H9 (cell line): ENCODE measurements around the gene GCH1. TPM values are rescaled to one million over a fixed set of nuclear protein-coding genes. Genes with fewer than 3 reads are reported as not detected.

ENCODE experiments used
- DNase-seq: peaks from one replicate; pipeline ENCODE4 v3.0.0-alpha.2; 2017
- H2AFZ ChIP-seq: one replicate; pipeline ENCODE4 v1.6.1; 2013; ENCODE audit warnings: mild to moderate bottlenecking, low read length, control low read depth, moderate library complexity
- H2AK5ac ChIP-seq: 2 replicates; pipeline ENCODE4 v1.6.1; 2013; ENCODE audit warnings: low read length, control low read depth, mixed read lengths; ENCODE audit not compliant: insufficient read length
- H2BK120ac ChIP-seq: one replicate; pipeline ENCODE4 v1.6.1; 2013; ENCODE audit warnings: low read depth, mild to moderate bottlenecking, low read length, control low read depth, inconsistent platforms; ENCODE audit not compliant: poor library complexity, severe bottlenecking
- H2BK12ac ChIP-seq: 2 replicates; pipeline ENCODE4 v1.6.1; 2013; ENCODE audit warnings: low read length, control low read depth, mixed read lengths, low read depth; ENCODE audit not compliant: insufficient read length
- H2BK15ac ChIP-seq: 2 replicates; pipeline ENCODE4 v1.6.1; 2013; ENCODE audit warnings: low read depth, low read length, control low read depth
- H2BK20ac ChIP-seq: one replicate; pipeline ENCODE4 v1.6.1; 2013; ENCODE audit warnings: low read depth, mild to moderate bottlenecking, low read length, control low read depth, inconsistent platforms; ENCODE audit not compliant: poor library complexity, severe bottlenecking
- H2BK5ac ChIP-seq: 2 replicates; pipeline ENCODE4 v1.6.1; 2013; ENCODE audit warnings: low read length, control low read depth, mixed read lengths; ENCODE audit not compliant: insufficient read length
- H3K14ac ChIP-seq: 2 replicates; pipeline ENCODE4 v1.6.1; 2013; ENCODE audit warnings: low read length, control low read depth; ENCODE audit not compliant: insufficient read depth
- H3K18ac ChIP-seq: 2 replicates; pipeline ENCODE4 v1.6.1; 2013; ENCODE audit warnings: low read depth, mild to moderate bottlenecking, mixed read lengths, low read length, control low read depth; ENCODE audit not compliant: insufficient read length
- H3K23ac ChIP-seq: 2 replicates; pipeline ENCODE4 v1.6.1; 2013; ENCODE audit warnings: low read length, control low read depth, mixed read lengths, low read depth; ENCODE audit not compliant: insufficient read length
- H3K23me2 ChIP-seq: 2 replicates; pipeline ENCODE4 v1.6.1; 2013; ENCODE audit warnings: low read depth, mild to moderate bottlenecking, mixed read lengths, low read length, control low read depth; ENCODE audit not compliant: insufficient read length, poor library complexity, severe bottlenecking
- H3K27ac ChIP-seq: 2 replicates; pipeline ENCODE4 v1.5.1; 2013; ENCODE audit warnings: low read length, control low read depth, mixed read lengths, low read depth; ENCODE audit not compliant: insufficient read length
- H3K27me3 ChIP-seq: 2 replicates; pipeline ENCODE4 v1.6.1; 2013; ENCODE audit warnings: low read length, control low read depth, inconsistent platforms; ENCODE audit not compliant: insufficient read depth
- H3K4ac ChIP-seq: 2 replicates; pipeline ENCODE4 v1.6.1; 2013; ENCODE audit warnings: low read depth, mild to moderate bottlenecking, control low read depth, inconsistent platforms, low read length, moderate library complexity
- H3K4me1 ChIP-seq: 2 replicates; pipeline ENCODE4 v1.6.1; 2013; ENCODE audit warnings: low read length, control low read depth, inconsistent platforms; ENCODE audit not compliant: insufficient read depth
- H3K4me2 ChIP-seq: 2 replicates; pipeline ENCODE4 v1.6.1; 2013; ENCODE audit warnings: low read length, control low read depth, mixed read lengths; ENCODE audit not compliant: insufficient read length, insufficient read depth
- H3K56ac ChIP-seq: 2 replicates; pipeline ENCODE4 v1.6.1; 2013; ENCODE audit warnings: low read depth, mild to moderate bottlenecking, mixed read lengths, low read length, control low read depth; ENCODE audit not compliant: insufficient read length
- H3K79me1 ChIP-seq: 2 replicates; pipeline ENCODE4 v1.6.1; 2013; ENCODE audit warnings: low read depth, mild to moderate bottlenecking, moderate library complexity, low read length, control low read depth, inconsistent platforms; ENCODE audit not compliant: insufficient read depth, poor library complexity, severe bottlenecking
- H3K79me2 ChIP-seq: 2 replicates; pipeline ENCODE4 v1.6.1; 2013; ENCODE audit warnings: low read length, control low read depth, inconsistent platforms; ENCODE audit not compliant: insufficient read depth
- H3K9ac ChIP-seq: 2 replicates; pipeline ENCODE4 v1.6.1; 2013; ENCODE audit warnings: low read length, control low read depth, mixed read lengths; ENCODE audit not compliant: insufficient read length; ENCODE audit errors: extremely low read depth
- H3K9me3 ChIP-seq: one replicate; pipeline ENCODE4 v1.6.1; 2013; ENCODE audit warnings: low read depth, low read length, inconsistent platforms; ENCODE audit not compliant: control insufficient read depth
- H3T11ph ChIP-seq: one replicate; pipeline ENCODE4 v1.6.1; 2013; ENCODE audit warnings: mild to moderate bottlenecking, low read length, control low read depth, inconsistent platforms
- H4K20me1 ChIP-seq: one replicate; pipeline ENCODE4 v1.6.1; 2013; ENCODE audit not compliant: control insufficient read depth, insufficient read length, insufficient read depth
- H4K5ac ChIP-seq: 2 replicates; pipeline ENCODE4 v1.6.1; 2013; ENCODE audit warnings: low read depth, mild to moderate bottlenecking, mixed read lengths, low read length, control low read depth; ENCODE audit not compliant: insufficient read length
- H4K8ac ChIP-seq: replicated peaks from 2 replicates; pipeline ENCODE4 v1.6.1; 2013; ENCODE audit warnings: low read length, control low read depth, mixed read lengths, low read depth; ENCODE audit not compliant: insufficient read length
- H4K91ac ChIP-seq: 2 replicates; pipeline ENCODE4 v1.6.1; 2013; ENCODE audit warnings: low read depth, mild to moderate bottlenecking, moderate library complexity, mixed read lengths, low read length, control low read depth; ENCODE audit not compliant: insufficient read length
- H3K27ac Mint-ChIP-seq, 3 experiments: 2 replicates in 2 of 3; 3 replicates in 1 of 3; pipeline ENCODE4 v1.8.0; 2020 to 2021; ENCODE audit warnings: mixed read lengths in 3 of 3, mild to moderate bottlenecking in 1 of 3, moderate library complexity in 1 of 3
- H3K27me3 Mint-ChIP-seq: 2 replicates; pipeline ENCODE4 v1.8.0; 2021; ENCODE audit warnings: low read depth, mild to moderate bottlenecking, moderate library complexity, mixed read lengths
- H3K36me3 Mint-ChIP-seq, 3 experiments: 2 replicates in 2 of 3; 3 replicates in 1 of 3; pipeline ENCODE4 v1.8.0; 2020 to 2021; ENCODE audit warnings: low read depth in 3 of 3, mixed read lengths in 3 of 3; ENCODE audit not compliant: insufficient read depth in 1 of 3
- H3K4me1 Mint-ChIP-seq, 2 experiments: 2 replicates each; pipeline ENCODE4 v1.8.0; 2020; ENCODE audit warnings: mixed read lengths in 2 of 2
- H3K4me3 Mint-ChIP-seq, 2 experiments: 2 replicates in 1 of 2; 3 replicates in 1 of 2; pipeline ENCODE4 v1.8.0; 2020 to 2021; ENCODE audit warnings: mild to moderate bottlenecking in 2 of 2, mixed read lengths in 2 of 2, moderate library complexity in 1 of 2
- H3K9me3 Mint-ChIP-seq, 2 experiments: 2 replicates in 1 of 2; 3 replicates in 1 of 2; pipeline ENCODE4 v1.8.0; 2020; ENCODE audit warnings: mild to moderate bottlenecking in 2 of 2, mixed read lengths in 2 of 2, moderate library complexity in 1 of 2
- CTCF ChIP-seq: fragments of 200-600 bp; sonication (generic); conservative IDR thresholded peaks from 3 replicates; pipeline ENCODE4 v1.8.0; 2021; ENCODE audit warnings: antibody characterized with exemption, mild to moderate bottlenecking
- WGBS: extraction: QIAGEN DNeasy Blood & Tissue Kit; methylation state at CpG from one replicate; pipeline ENCODE4 v1.1.7; 2013; ENCODE audit warnings: missing lambda C conversion rate, low lambda C conversion rate, mixed read lengths; ENCODE audit not compliant: insufficient read length; ENCODE audit errors: extremely low coverage; 5-methylcytosine and 5-hydroxymethylcytosine counted together
- total RNA-seq: library from RNA; stranded (reverse); gene quantifications from 2 replicates; pipeline ENCODE4 v1.2.1, GENCODE V29; 2021

GCH1 gene
- total RNA-seq, 1 experiment from 2014 or later: 7.7 TPM

DNA sequence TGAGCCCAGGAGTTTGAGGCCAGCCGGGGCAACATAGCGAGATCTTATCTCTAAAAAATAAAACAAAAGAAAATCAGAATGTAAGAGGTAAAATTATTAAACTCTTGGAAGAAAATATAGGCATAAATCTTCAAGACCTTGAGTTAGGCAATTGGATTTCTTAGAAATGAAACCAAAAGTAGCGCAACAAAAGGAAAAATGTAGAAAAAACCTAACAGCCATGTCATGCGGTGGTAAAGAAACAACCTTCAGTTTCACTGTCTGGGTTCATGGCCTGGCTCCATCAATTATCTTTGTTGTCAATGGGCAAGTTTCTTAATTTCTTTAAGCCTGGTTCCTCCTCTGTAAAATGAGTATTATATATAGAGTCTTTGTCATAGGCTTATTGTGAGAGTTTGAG lies 5.6 kb upstream of the GCH1 start:
- H4K20me1 ChIP-seq: no peaks in the 10 kb centered on the region
- H3K27me3 ChIP-seq: no peaks in the 10 kb centered on the region
- Mint-ChIP-seq H3K36me3 (no peaks in the 10 kb centered on the region), H3K4me1 (peaks cover 3 to 6% of the 10 kb centered on the region in 2 experiments; a peak in 2 of 4 replicates), H3K9me3 (no peaks in the 10 kb centered on the region), H3K27ac (no peak overlapping the region), H3K4me3 (no peak overlapping the region), H3K27me3 (peaks cover 21% of the 10 kb centered on the region)
- H2BK5ac ChIP-seq: no peak overlapping the region
- H2BK120ac ChIP-seq: no peak overlapping the region
- H3K18ac ChIP-seq: no peak overlapping the region
- H4K5ac ChIP-seq: no peak overlapping the region
- H2BK12ac ChIP-seq: no peak overlapping the region
- H2AFZ ChIP-seq: no peak overlapping the region
- H3K4me1 ChIP-seq: no peaks in the 10 kb centered on the region
- no peak overlapping the region for H3K9ac ChIP-seq
- no CpG with 5 or more reads among the region's 4 CpGs for WGBS
- no peak for TF ChIP-seq CTCF
- no peaks in the 10 kb centered on the region for H3K79me2 ChIP-seq
- H3T11ph ChIP-seq: no peak overlapping the region
- no peak overlapping the region for H3K14ac ChIP-seq
- H3K27ac ChIP-seq: no peak overlapping the region
- H2AK5ac ChIP-seq: no peak overlapping the region
- no peak overlapping the region for H4K8ac ChIP-seq
- no peak overlapping the region for H3K56ac ChIP-seq
- H3K9me3 ChIP-seq: no peaks in the 10 kb centered on the region
- no peak overlapping the region for H3K23ac ChIP-seq
- no peak overlapping the region for H4K91ac ChIP-seq
- no peaks in the 10 kb centered on the region for H3K79me1 ChIP-seq
- no peak overlapping the region for H2BK20ac ChIP-seq
- DNase-seq: no peak
- H3K4me2 ChIP-seq: no peak overlapping the region
- no peak overlapping the region for H3K4ac ChIP-seq
- H2BK15ac ChIP-seq: no peak overlapping the region
- H3K23me2 ChIP-seq: no peaks in the 10 kb centered on the region
